Measurements from ENCODE around the gene AGPS.

Gene AGPS

DNA sequence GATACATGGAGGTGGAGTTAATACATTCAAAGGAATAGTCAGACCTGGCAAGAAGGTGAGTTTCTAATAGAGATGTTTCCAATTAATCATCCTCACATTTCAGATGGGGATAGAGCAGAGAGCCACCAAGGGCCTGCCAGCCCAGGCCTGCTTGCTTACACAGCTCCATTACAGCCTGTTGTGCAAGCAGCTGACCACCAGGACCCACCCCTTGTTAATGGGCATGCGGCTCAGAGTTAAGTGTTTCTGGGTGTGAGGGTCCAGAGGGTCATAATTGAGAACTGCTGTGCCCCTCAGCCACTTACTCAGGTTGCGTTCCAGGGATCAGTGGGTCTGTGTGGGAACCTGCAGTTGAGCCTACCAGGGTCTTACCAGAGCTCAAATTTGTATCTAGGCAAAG, 199.8 kb downstream of the AGPS start:
- DNase-seq, result no peak

DNA sequence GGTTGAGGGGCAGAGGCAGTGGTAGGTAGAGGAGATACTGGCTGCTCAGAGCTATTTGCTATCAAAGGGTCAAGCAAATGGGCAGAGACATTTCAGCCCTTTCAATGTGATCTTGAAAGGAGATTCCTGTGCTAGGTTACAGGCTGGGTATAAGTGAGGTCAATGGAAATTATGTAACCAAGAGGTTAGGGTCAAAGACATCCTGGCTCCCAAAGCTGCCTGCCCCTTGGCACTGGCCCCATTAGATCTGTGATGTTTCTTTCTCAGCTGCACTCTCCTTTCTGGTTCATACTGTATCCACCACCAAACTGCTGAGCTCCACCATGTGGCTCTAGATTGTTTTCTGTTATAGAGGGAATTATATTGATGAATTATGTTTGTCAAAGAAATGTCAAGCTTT, 200.4 kb downstream of the AGPS start:
- no peaks in the 10 kb centered on the region for H3K9me3 ChIP-seq (ENCODE audit: severe bottlenecking)
- H3K4me3 ChIP-seq (ENCODE audit: low read depth, low read length), result no peak overlapping the region
- H3K36me3 ChIP-seq, result no peaks in the 10 kb centered on the region
- no peaks in the 10 kb centered on the region for H3K27me3 ChIP-seq (ENCODE audit: insufficient read depth, low read depth, severe bottlenecking)
- no peak overlapping the region for H3K27ac ChIP-seq
- TF ChIP-seq, protein P1, sequence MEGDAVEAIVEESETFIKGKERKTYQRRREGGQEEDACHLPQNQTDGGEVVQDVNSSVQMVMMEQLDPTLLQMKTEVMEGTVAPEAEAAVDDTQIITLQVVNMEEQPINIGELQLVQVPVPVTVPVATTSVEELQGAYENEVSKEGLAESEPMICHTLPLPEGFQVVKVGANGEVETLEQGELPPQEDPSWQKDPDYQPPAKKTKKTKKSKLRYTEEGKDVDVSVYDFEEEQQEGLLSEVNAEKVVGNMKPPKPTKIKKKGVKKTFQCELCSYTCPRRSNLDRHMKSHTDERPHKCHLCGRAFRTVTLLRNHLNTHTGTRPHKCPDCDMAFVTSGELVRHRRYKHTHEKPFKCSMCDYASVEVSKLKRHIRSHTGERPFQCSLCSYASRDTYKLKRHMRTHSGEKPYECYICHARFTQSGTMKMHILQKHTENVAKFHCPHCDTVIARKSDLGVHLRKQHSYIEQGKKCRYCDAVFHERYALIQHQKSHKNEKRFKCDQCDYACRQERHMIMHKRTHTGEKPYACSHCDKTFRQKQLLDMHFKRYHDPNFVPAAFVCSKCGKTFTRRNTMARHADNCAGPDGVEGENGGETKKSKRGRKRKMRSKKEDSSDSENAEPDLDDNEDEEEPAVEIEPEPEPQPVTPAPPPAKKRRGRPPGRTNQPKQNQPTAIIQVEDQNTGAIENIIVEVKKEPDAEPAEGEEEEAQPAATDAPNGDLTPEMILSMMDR (IDR thresholded peaks at IDR 0.05; ENCODE audit: low read depth, low read length), result no peak
- DNase-seq, result no peak

More for the DNA sequence above, 199.8 kb downstream of the AGPS start:
- Histone ChIP-seq H3K9me3 (ENCODE audit: severe bottlenecking) (no peaks in the 10 kb centered on the region), H3K4me3 (ENCODE audit: low read depth, low read length) (no peak overlapping the region), H3K36me3 (no peaks in the 10 kb centered on the region), H3K27me3 (ENCODE audit: insufficient read depth, low read depth, severe bottlenecking) (no peaks in the 10 kb centered on the region), H3K27ac (no peak overlapping the region)
- TF ChIP-seq, protein P1 (IDR thresholded peaks at IDR 0.05; ENCODE audit: low read depth, low read length), result no peak

DNA sequence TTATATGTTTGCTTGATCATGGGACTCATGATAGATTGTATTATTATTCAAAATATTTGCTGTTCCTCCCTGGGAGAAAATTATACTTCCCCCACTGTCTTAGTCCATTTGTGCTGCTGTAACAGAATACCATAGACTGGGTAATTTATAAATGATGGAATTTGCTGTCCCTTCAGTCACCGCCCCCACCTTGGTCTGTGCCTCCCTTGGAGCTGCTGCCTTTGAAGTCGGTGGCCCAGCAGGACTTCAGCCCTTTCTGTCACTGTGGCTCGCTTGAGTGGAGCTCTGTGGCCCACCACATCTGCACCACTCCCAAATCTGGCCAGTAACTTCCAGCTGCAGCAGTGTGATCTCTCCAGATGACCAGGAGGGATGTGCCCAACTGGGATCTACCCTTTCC, 200.8 kb downstream of the AGPS start:
- Histone ChIP-seq H3K9me3 (ENCODE audit: severe bottlenecking) (no peaks in the 10 kb centered on the region), H3K4me3 (ENCODE audit: low read depth, low read length) (no peak overlapping the region), H3K36me3 (no peaks in the 10 kb centered on the region), H3K27me3 (ENCODE audit: insufficient read depth, low read depth, severe bottlenecking) (no peaks in the 10 kb centered on the region), H3K27ac (no peak overlapping the region)
- TF ChIP-seq, protein P1 (IDR thresholded peaks at IDR 0.05; ENCODE audit: low read depth, low read length), result no peak
- no peak for DNase-seq
